ENCODE data around the gene USPL1. TPM values are rescaled to one million over a fixed set of nuclear protein-coding genes. Genes with fewer than 3 reads are reported as not detected.

USPL1 gene
- total and polyA plus RNA-seq, 4 donors = 4.1 to 13.0 (median 8.2) TPM

DNA sequence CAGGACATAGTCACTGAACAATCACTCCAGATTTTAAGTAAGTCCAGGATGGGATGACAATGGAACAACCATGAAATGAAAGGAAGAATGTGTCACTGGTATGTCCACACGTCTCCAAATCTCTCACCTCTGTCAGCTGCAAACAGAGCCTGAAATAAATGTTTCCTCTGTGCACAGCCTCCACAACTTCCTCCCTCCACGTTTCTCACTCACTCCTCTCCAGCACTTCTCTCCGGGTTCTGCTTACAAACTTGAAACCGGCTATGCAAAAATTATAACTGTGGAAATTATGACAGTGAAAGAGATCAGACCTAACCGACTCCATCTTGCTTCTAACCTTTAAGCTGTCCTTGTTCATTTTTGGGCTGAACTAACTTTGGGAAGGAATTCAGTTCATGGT lies 82.6 kb downstream of the USPL1 start:
- no peak overlapping the region for H3K9ac ChIP-seq (ENCODE audit: low read depth in 1 of 2, low read length in 2 of 2)
- no peak overlapping the region for H3K4me3 ChIP-seq (ENCODE audit: low read depth in 1 of 3, low read length in 3 of 3)
- no peaks in the 10 kb centered on the region for H3K9me3 ChIP-seq (ENCODE audit: control insufficient read depth in 4 of 4, low read length in 3 of 4)
- TF ChIP-seq RXRA (IDR thresholded peaks at IDR 0.05) (no peak), RAD21 (IDR thresholded peaks at IDR 0.05) (no peak), CTCF (IDR thresholded peaks at IDR 0.05; ENCODE audit: low read depth, low read length, missing input control) (no peak), REST (IDR thresholded peaks at IDR 0.05) (no peak), YY1 (IDR thresholded peaks at IDR 0.05) (no peak), FOXA2 (IDR thresholded peaks at IDR 0.05) (no peak), HNF4G (IDR thresholded peaks at IDR 0.05) (no peak), GABPA (IDR thresholded peaks at IDR 0.05 in 1 of 2, conservative IDR thresholded peaks at IDR 0.05 in 1 of 2) (no peak), SP1 (IDR thresholded peaks at IDR 0.05) (no peak), ZBTB33 (IDR thresholded peaks at IDR 0.05) (no peak)
- TF ChIP-seq, protein P1, sequence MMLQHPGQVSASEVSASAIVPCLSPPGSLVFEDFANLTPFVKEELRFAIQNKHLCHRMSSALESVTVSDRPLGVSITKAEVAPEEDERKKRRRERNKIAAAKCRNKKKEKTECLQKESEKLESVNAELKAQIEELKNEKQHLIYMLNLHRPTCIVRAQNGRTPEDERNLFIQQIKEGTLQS (IDR thresholded peaks at IDR 0.05) = no peak
- no peaks in the 10 kb centered on the region for H3K36me3 ChIP-seq (ENCODE audit: control insufficient read depth in 4 of 4, insufficient read depth in 3 of 4, low read depth in 1 of 4, low read length in 3 of 4)
- no peaks in the 10 kb centered on the region for H3K27me3 ChIP-seq (ENCODE audit: control insufficient read depth in 4 of 4, insufficient read depth in 4 of 4, low read length in 3 of 4)
- WGBS = 64% methylated on average over 5 of the region's 5 CpGs
- no peak overlapping the region for H3K27ac ChIP-seq (ENCODE audit: low read depth in 1 of 2, low read length in 2 of 2)
- H3K4me1 ChIP-seq (ENCODE audit: control insufficient read depth in 4 of 4, insufficient read depth in 4 of 4, low read length in 3 of 4) = peaks cover 0 to 9% (median 0%) of the 10 kb centered on the region in 4 donors
- no peak for DNase-seq (ENCODE audit: low spot score)

DNA sequence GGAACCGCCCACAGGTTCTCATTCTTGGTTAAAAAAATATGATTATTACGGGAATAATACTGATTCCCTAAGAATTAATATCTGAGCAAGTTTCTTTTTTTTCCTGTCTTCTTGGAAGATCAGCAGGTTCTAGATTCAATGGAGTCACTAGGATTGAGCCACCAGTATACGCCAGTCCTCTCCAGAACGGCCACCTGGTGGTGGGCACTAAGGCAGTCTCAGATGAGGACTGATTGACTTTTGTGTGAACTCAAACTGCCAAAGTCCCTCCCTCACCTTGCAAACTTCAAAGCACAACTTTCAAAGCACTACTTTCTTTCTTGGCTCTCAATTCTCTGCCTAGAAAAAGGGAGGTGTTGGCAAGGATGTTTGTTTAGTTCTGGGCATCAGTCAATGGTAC lies 84.3 kb downstream of the USPL1 start:
- H3K27ac ChIP-seq (ENCODE audit: low read depth in 1 of 2, low read length in 2 of 2) = no peak overlapping the region
- H3K9me3 ChIP-seq (ENCODE audit: control insufficient read depth in 4 of 4, low read length in 3 of 4) = no peaks in the 10 kb centered on the region
- H3K4me1 ChIP-seq (ENCODE audit: control insufficient read depth in 4 of 4, insufficient read depth in 4 of 4, low read length in 3 of 4) = peaks cover 0 to 5% (median 0%) of the 10 kb centered on the region in 4 donors
- WGBS = 90% methylated on average over 4 of the region's 4 CpGs
- no peaks in the 10 kb centered on the region for H3K27me3 ChIP-seq (ENCODE audit: control insufficient read depth in 4 of 4, insufficient read depth in 4 of 4, low read length in 3 of 4)
- no peak overlapping the region for H3K9ac ChIP-seq (ENCODE audit: low read depth in 1 of 2, low read length in 2 of 2)
- H3K4me3 ChIP-seq (ENCODE audit: low read depth in 1 of 3, low read length in 3 of 3) = no peak overlapping the region
- DNase-seq (ENCODE audit: low spot score) = no peak
- no peaks in the 10 kb centered on the region for H3K36me3 ChIP-seq (ENCODE audit: control insufficient read depth in 4 of 4, insufficient read depth in 3 of 4, low read depth in 1 of 4, low read length in 3 of 4)
- no peak for TF ChIP-seq GABPA (IDR thresholded peaks at IDR 0.05 in 1 of 2, conservative IDR thresholded peaks at IDR 0.05 in 1 of 2)
- no peak for TF ChIP-seq MAX (IDR thresholded peaks at IDR 0.05)
- TF ChIP-seq SP1 (IDR thresholded peaks at IDR 0.05) = no peak
- TF ChIP-seq HNF4A (conservative IDR thresholded peaks at IDR 0.05) = no peak
- TF ChIP-seq ZBTB33 (IDR thresholded peaks at IDR 0.05) = no peak
- no peak for TF ChIP-seq TAF1 (conservative IDR thresholded peaks at IDR 0.05)
- TF ChIP-seq FOXA1 (IDR thresholded peaks at IDR 0.05) = no peak
- TF ChIP-seq REST (IDR thresholded peaks at IDR 0.05) = no peak
- no peak for TF ChIP-seq EGR1 (IDR thresholded peaks at IDR 0.05; ENCODE audit: low read depth in 2 of 2)
- no peak for TF ChIP-seq FOXA2 (IDR thresholded peaks at IDR 0.05)
- no peak for TF ChIP-seq HNF4G (IDR thresholded peaks at IDR 0.05)
- no peak for TF ChIP-seq RXRA (IDR thresholded peaks at IDR 0.05)
- no peak for TF ChIP-seq JUND (IDR thresholded peaks at IDR 0.05)
- TF ChIP-seq NR2F2 (IDR thresholded peaks at IDR 0.05) = no peak
- TF ChIP-seq RAD21 (IDR thresholded peaks at IDR 0.05) = no peak
- TF ChIP-seq YY1 (IDR thresholded peaks at IDR 0.05) = no peak

Measured in liver (tissue), 9 donors.